NCI-H2196 (cell line): Measurements from ENCODE around the gene NCOR1.
A peak's percentile ranks its signal among the peaks of the same experiment; 100 is the strongest.
"Not testable (repeated sequence)": the region's sequence is repeated elsewhere in the genome, so short reads cannot be mapped to it uniquely, and the experiment has no call there.

Source experiments
- DNase-seq: peaks from one replicate; lab custom pipeline; 2025; ENCODE audit not compliant: unreplicated experiment; lab: John Stamatoyannopoulos, UW

NCOR1 gene

DNA sequence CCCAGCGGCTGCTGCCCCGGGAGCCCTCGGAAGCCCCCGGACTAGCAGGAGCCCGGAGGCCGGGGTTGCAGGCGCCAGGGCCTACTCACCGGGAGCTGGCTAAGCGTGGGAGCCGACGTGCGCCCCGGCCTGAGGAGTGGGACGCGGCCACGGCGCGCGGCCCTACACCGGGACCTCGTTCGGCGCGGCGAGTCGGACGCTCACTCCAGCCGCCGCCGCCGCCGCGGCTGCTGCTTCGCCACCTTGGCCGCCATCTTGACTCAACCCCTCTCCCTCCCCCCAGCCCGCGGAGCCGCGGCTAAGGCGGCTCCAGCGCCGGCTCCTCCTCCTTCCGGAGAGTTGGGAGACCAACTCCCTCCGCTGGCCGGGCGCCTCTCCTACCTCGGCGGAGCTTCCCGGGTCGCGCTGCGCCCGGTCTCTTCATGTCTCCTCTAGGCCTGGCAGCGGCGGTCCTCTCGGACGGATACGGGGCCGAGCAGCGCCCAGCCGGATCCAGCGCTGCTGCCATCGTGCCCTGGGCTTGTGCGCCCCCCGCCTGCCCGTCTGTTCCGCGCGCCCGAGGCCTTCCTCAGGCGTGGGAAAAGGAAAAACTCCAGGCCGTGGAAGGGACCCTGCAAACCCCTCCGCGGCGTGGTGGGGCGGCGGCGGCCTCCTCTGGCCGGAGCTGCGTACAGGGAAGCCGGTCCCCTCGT, at the start of gene NCOR1:
Gene NCOR1, minus strand, starts transcription at position 262 of the 692 bp plus-strand sequence. CDS start 20,965 bp downstream, outside the sequence.
- peak; percentile 80 for DNase-seq

DNA sequence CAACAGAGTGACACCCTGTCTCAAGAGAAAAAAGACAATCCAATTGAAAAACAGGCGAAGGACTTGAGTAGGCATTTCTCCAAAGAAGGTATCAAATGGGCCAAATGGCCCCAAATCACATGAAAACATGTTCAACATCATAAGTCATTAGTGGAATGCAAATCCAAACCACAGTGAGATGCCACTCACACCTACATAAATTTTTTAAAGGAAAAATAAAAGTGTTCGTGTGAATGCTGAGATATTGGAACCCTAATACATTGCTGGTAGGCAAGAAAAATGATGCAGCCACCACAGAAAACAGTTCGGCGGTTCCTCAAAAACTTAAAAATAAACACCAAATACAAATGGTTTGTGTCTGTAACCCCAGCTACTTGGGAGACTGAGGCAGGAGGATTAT, 46.9 kb upstream of the NCOR1 start:
- DNase-seq: no peak

DNA sequence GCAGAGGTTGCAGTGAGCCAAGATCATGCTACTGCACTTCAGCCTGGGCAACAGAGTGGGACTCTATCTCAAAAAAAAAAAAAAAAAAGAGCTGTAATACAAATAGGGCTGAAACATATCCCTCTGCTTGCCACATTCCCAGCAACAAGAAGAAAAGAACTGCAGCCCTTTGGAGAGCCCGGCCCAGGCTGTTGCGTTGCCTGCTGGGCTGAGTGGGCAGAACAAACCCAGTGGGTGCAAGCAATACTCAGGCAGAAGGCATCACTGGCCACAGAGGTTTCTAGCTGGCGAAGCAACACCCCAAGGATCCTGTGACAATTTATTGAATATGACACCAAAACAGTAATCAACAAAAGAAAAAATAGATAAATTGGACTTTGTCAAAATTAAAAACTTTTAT, 45.7 kb upstream of the NCOR1 start:
- no peak for DNase-seq

DNA sequence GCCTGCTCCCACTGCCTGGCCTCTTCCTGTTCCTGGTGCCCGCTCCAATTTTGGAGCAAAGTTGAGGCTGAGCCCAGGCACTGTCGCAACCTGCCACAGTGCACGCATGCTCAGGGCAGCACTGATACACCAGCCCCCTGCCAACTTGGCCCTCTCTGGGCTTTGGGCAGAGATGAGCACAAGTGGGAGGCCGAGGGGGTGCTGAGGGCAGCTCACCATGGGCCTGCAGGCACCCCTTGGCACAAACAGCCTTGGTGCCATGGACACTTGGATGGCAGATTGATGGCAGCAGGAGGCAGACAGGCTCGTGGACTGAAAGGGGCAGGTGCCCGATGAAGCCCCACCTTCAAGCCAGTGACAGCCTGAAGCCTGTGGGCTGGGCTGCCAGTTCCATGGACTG, 44.6 kb upstream of the NCOR1 start:
- no peak for DNase-seq

DNA sequence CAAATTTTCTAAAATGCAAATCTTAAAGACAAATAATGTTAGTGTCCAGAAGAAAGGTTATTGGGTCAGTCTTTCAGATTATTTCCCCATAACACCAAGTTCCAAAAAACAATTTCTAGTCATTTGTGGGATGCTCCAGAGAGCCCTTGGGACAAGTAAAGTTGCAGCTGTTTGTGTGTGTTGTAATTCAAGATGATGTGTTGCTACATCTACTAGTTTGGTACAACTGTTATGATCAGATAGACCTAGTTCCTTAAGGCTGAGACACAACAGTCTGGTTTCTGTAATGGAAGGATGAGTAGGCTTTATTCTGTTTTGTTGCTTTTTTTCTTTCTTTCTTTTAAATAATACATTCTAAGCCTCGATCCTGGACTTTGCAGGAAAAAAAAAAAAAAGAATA, 43.6 kb upstream of the NCOR1 start:
- no peak for DNase-seq

DNA sequence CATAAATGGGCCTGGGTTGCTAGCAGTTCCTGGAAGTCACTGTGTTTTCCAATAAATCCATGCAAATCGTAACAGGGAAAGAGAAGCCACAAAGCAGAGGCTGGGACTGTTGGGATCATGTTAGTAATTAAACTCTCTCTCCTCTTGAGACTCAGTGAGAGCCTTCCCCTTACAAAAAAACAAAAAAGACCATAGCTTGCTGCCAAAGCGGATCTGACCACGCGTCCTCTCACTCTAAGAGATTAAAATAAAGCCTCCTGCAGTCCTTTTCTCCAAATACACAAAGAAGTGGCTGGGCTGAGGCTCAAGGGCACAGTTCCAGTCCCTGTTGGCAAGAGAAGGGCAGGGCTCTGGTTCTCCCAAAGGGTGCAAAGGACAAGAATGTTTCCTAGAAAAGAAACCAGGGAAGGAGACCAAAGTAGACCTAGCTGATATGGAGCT, 40.2 kb upstream of the NCOR1 start:
- DNase-seq: peak; percentile 2

DNA sequence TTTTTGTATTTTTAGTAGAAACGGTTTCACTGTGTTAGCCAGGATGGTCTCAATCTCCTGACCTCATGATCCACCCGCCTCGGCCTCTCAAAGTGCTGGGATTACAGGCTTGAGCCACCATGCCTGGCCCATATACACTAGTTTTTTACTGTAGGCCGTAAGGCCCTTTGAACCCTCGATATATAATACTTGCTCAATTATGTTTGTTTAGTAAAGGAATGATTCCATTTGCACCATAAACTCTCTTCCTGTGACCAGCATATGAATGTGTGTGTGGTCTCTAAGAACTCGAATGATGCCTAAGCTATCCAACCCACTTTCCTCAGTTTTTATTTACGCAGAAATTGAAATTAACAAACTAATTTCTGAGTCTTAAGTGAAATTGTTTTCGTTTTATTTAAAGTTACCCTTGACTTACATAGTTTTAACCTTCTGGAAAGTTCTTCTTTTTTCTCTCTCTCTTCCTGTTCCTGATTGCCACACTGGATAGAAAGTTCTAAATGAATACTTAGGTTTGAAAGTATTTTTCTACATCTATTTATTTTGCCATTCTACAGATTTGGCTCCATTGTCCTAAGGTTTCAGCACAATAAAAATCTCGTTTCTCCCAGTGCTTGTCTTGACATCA, 39.6 kb upstream of the NCOR1 start:
- no peak for DNase-seq

DNA sequence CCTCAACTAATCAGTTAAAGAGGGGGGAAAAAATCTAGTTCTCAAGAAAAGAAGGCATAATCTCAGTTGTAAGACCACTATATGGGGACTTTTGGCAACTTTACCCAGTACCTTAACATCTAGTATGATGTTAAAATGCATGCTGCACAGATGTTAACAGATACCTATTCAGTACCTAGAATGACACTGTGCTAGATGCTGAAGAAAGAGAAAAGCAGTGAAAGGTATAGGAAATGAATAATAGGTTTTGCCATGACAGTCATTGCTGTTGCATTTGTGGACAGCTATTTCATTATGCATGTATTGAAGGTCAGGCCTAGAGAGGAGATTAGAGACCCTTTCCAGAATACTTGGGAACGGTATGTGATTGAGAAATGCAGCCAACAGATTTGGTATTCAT, 36.2 kb upstream of the NCOR1 start:
- DNase-seq: no peak

DNA sequence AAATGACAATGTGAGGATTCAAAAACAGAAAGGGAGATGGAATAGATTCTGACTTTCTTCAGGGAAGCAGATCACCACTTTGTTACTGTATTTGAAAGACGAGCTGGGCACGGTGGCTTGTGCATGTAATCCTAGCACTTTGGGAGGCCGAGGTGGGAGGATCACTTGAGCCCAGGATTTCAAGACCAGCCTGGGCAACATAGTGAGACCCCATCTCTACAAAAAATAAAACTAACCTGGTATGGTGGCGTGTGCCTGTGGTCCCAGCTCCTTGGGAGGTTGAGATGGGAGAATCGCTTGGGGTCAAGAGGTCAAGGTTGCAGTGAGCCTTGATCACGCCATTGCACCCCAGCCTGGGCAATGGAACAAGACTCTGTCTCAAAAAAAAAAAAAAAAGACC, 35.7 kb upstream of the NCOR1 start:
- DNase-seq: no peak

DNA sequence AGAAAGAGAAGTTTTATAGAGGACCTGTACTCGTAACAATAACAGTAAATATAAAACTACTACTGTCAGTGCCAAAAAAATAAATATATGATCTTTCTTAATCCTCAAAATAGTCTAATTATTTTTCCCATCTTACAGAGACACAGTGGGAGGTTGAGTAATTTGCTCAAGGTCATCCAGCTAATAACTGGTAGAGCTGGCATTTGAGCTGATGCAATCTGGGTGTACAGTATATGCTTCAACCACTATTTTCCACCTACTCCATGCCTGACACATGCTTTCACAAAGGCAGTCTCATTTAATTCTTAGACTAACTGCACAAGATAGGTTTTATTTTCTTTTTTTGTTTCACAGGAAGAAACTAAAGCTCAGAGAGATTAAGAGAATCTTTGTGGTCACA, 35.3 kb upstream of the NCOR1 start:
- DNase-seq: no peak

DNA sequence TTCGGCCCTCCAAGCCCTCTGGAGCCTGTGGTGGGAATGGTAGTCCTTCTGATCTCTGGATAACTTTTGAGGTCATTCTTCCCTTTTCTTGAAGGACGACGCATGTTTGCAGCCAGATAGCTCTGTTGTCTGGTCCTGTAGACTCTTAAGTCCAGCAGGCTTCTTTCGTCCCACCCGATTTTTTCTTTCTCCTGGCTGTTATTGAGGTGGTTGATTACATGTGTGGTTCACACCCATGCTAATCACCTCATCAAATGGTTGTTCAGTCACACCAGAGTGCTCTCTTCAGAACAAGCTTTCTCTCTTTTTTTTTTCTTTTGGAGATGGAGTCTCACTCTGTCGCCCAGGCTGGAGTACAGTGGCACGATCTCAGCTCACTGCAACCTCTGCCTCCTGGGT, 32.3 kb upstream of the NCOR1 start:
- DNase-seq: no peak

DNA sequence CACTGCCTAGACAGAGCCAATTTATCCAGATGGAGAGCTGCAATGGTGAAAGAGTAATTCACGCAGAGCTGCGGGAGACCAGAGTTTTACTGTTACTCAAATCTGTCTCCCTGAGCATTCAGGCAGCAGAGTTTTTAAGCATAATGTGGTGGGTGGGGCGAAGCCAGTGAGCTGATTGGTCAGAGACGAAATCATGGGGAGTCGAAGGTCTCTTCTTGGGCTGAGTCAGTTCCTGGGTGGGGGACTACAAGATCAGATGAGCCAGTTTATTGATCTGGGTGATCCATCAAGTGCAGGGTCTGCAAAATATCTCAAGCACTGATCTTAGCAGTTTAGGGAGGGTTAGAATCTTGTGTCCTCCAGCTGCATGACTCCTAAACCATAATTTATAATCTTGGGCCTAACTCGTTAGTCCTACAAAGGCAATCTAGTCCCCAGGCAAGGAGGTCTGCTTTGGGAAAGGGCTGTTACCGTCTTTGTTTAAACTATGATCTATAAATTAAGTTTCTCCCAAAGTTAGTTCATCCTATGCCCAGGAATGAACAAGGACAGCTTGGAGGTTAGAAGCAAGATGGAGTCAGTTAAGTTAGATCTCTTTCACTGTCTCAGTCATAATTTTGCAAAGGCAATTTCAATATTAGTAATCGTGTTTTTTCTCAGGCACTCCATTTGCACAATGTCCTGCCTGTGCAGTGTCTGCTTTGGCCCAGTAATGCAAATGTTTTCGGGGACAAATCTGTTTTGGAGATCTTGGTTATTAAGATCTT, 28.6 kb upstream of the NCOR1 start:
- no peak for DNase-seq

DNA sequence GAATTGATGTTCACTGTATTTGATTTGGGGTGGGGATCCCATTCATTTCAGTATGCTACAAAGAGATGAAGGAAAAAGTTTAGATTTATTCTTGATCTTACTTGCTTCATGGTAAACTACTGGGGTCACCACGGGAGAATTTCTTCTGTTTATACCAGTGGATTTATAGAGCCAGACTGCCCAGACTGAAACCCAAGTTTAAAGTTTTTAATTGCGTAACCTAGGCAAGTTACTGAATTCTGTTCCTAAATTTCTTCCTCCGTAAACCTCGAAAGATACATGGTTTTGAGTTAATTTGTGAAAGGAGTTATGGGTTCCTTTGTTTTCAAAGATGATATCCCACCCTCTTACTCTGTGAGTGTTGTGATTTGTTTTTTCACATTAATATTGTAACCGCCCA, 28.1 kb upstream of the NCOR1 start:
- no peak for DNase-seq

DNA sequence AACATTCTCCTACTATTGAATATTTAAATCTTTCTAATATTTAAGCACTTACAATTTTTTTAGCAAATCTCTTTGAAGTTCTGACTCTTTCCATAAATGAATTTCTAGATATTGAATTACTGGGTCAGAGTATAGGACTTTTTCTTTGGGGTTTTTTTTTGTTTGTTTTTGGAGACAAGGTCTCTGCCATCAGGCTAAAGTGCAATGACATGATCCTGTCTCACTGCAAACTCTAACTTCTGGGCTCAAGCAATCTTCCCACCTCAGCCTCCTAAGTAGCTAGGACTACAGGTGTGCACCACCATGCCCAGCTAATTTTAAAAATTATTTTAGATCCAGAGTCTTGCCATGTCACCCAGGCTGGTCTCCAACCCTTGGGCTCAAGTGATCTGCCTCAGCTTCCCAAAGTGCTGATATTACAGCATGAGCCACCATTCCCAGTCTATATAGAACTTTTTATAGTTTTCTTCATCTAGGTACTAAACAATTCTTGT, 26.6 kb upstream of the NCOR1 start:
- no peak for DNase-seq

DNA sequence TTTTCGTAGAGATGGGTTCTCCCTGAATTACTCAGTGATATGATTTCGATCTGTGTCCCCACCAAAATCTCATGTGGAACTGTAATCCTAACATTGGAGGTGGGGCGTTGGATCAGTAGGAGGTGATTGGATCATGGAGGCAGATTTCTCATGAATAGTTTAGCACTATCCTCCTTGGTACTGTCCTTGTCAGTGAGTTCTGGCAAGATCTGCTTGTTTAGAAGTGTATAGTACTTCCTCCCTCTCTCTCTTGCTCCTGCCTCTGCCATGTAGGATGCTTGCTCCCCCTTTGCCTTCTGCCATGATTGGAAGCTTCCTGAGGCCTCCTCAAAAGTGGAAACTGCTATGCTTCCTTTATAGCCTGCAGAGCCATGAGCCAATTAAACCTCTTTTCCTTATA, 24.6 kb upstream of the NCOR1 start:
- no peak for DNase-seq

DNA sequence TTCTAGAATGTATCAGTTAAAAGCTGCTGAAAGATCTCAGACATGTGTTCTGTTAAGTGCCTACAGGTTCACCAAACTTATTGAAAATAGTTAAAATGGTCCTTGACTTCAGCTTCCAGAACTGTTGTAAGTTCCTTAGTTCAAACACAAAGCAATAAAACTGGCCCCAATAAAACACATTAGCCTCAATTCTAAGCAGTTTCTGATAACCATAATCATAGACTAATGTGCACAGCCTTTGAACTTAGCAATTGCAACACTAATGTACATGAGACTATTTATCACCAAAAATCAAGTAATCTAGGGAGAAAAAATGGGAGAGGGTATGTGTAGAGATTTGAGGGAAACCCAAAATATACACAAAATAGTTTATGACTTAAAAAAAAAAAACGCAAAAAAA, 17.1 kb upstream of the NCOR1 start:
- DNase-seq: no peak

DNA sequence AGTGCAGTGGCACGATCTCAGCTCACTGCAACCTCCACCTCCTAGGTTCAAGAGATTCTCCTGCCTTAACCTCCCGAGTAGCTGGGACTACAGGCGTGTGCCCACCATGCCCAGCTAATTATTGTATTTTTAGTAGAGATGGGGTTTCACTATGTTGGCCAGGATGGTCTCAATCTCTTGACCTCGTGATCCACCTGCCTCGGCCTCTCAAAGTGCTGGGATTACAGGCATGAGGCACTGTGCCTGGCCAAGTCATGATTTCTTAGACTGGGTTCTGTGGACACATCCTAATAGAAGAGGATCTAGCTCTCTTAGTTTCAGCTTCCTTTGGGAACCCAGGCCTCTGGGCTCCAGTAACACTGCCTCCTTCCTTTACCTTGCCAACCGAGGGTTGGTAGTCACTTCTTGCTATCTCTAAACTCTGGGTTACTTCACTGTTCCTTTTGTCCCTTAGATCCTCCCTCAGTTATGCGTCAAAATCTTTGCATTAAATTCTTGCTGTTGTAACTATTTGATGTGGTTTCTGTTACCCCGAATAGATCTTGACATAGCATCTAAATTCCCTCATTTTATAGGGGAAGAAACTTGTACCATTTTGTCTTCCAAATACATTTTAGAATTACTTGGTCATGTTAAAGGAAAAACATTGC, 14.7 kb upstream of the NCOR1 start:
- DNase-seq: not testable (repeated sequence)

DNA sequence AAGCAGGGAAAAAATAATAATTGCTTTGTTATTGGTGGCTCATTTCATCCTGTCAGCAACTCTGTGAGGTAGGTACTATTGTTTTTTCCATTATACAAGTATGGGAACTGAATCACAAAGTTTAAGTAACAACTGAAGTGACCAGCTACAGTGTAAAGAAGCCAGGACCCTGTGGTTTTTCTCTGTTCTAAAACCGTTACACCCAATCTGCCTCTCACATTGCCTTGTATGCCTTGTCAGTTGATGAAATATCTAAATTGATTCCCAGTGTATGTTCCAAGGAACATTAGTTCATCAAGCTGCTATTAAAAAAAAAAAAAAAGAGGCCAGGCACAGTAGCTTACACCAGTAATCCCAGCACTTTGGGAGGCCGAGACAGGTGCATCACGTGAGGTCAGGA, 7.1 kb upstream of the NCOR1 start:
- no peak for DNase-seq

DNA sequence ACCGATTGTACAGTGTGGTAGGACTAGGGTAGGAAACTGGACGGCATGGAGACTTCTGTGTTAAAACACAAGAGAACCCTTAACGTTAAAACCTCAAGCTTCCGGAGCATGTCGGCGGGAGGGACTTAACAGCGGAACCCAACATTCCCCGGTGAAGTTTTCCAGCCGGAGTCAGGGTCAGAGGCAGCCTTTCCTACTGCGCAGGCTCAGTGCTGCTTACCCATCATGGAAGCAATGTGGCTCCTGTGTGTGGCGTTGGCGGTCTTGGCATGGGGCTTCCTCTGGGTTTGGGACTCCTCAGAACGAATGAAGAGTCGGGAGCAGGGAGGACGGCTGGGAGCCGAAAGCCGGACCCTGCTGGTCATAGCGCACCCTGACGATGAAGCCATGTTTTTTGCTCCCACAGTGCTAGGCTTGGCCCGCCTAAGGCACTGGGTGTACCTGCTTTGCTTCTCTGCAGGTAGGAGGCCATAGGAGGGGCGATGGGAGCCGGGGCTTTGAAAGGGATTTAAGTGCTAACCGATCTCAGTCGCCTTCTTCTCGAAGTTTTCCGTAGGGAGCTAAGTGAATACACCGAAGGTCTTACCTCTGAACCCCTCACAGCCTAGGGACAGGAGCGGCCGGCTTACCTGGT, 1.8 kb upstream of the NCOR1 start, which contains the start of gene PIGL:
Gene PIGL, plus strand, starts transcription at position 209 of the 634 bp plus-strand sequence. Its CDS starts 17 bp downstream, at position 226.
- peak; percentile 71 for DNase-seq

DNA sequence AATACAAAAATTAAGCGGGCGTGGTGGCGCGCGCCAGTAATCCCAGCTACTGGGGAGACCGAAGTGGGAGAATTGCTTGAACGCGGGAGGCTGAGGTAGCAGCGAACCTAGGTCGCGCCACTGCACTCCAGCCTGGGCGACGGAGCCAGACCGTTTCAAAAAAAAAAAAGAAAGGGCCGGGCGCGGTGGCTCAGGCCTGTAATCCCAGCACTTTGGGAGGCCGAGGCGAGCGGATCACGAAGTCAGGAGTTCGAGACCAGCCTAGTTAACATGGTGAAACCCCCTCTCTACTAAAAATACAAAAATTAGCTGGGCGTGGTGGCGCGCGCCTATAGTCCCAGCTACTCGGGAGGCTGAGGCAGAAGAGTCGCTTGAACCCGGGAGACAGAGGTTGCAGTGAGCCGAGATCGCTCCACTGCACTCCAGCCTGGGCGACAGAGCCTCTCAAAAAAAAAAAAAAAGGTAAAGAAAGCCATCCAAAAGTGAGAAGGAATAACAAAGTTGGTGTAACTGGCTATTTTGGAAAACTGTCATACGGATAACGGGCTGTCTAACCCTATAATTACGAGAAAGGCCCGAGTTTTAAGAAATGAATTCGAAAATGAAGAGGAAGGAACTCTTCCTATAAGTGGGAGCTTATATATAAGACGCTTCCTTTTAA, 1.1 kb upstream of the NCOR1 start:
- not testable (repeated sequence) for DNase-seq
